K562 (cell line): ENCODE measurements around the gene ADGRA3. TPM values are rescaled to one million over a fixed set of nuclear protein-coding genes. Genes with fewer than 3 reads are reported as not detected.

Experiments used
- ATAC-seq: fragments of 200-7000 bp; cut with Tn5 transposase; 3 replicates; pipeline ENCODE4 v1.9.1; 2020; ENCODE audit warnings: moderate library complexity
- BruUV-seq: library from RNA; stranded (reverse); fragments of 400-500 nt; replicated peaks from 2 replicates; lab custom pipeline; 2021; lab: Mats Ljungman, UMichigan
- CTCF ChIA-PET: fragments of 300-600 bp; formaldehyde crosslinking; extraction: SDS; loops from one replicate; lab custom pipeline; 2021; ENCODE audit warnings: low intra/inter-chr PET ratio; lab: Yijun Ruan, JAX
- POLR2A ChIA-PET: fragments of 300-600, 350-650 bp; sonication (Branson Sonifier 250); formaldehyde crosslinking; extraction: SDS; loops from one replicate; lab custom pipeline; 2021; ENCODE audit warnings: antibody characterized with exemption, inconsistent platforms; lab: Yijun Ruan, JAX
- DNase-seq, 4 experiments: peaks; one replicate each; pipeline versions ENCODE4 v3.0.0 to v3.0.0-alpha.2; 2011 to 2018; ENCODE audit warnings: low spot score in 3 of 4, mixed read lengths in 3 of 4; ENCODE audit errors: extremely low read depth in 1 of 4
- FAIRE-seq: peaks from 2 replicates; lab custom pipeline; 2011; peaks lifted over from hg19 to GRCh38; lab: Jason Lieb, UNC
- H2AFZ ChIP-seq: 2 replicates; pipeline ENCODE4 v1.6.0; 2011; ENCODE audit warnings: low read depth, low read length, control low read depth, inconsistent platforms
- H3K27ac ChIP-seq: fragments of 200-600 bp; 3 replicates; pipeline ENCODE4 v1.8.0; 2011; ENCODE audit warnings: low read depth, mild to moderate bottlenecking, control low read depth, inconsistent platforms, low read length, moderate library complexity, mixed read lengths; ENCODE audit errors: extremely low read depth
- H3K27me3 ChIP-seq, 2 experiments: fragments of 300-600 bp in 1 of 2; 2 replicates in 1 of 2; 3 replicates in 1 of 2; pipeline versions ENCODE4 v1.6.0 to v1.8.0; 2011; ENCODE audit warnings: inconsistent platforms in 2 of 2, low read length in 2 of 2, mild to moderate bottlenecking in 1 of 2, mixed read lengths in 1 of 2, moderate library complexity in 1 of 2; ENCODE audit not compliant: control insufficient read depth in 2 of 2, insufficient read depth in 2 of 2
- H3K36me3 ChIP-seq: fragments of 300-600 bp; 3 replicates; pipeline ENCODE4 v1.8.0; 2011; ENCODE audit warnings: mild to moderate bottlenecking, low read length, inconsistent platforms; ENCODE audit not compliant: control insufficient read depth, insufficient read depth
- H3K4me1 ChIP-seq, 2 experiments: fragments of 200-600 bp in 1 of 2; replicated peaks in 1 of 2; 2 replicates in 1 of 2; 3 replicates in 1 of 2; pipeline versions ENCODE4 v1.5.1 to v1.8.0; 2011; ENCODE audit warnings: inconsistent platforms in 2 of 2, low read length in 2 of 2, mild to moderate bottlenecking in 1 of 2, mixed read lengths in 1 of 2, moderate library complexity in 1 of 2; ENCODE audit not compliant: control insufficient read depth in 2 of 2, insufficient read depth in 2 of 2
- H3K4me2 ChIP-seq: 2 replicates; pipeline ENCODE4 v1.6.1; 2011; ENCODE audit warnings: low read length, control low read depth, inconsistent platforms, mixed read lengths; ENCODE audit not compliant: insufficient read depth
- H3K4me3 ChIP-seq: fragments of 200-600 bp; sonication (generic), shearing (Covaris generic); 2 replicates; pipeline ENCODE4 v1.5.1; 2016; ENCODE audit warnings: control low read depth, inconsistent platforms
- H3K79me2 ChIP-seq: fragments of 200-600 bp; 3 replicates; pipeline ENCODE4 v1.8.0; 2011; ENCODE audit warnings: low read length, inconsistent platforms; ENCODE audit not compliant: control insufficient read depth, insufficient read depth
- H3K9ac ChIP-seq, 2 experiments: 2 replicates each; pipeline versions ENCODE4 v1.6.0 to v1.6.1; 2011; ENCODE audit warnings: low read depth in 2 of 2, low read length in 2 of 2, control low read depth in 1 of 2, inconsistent platforms in 1 of 2, mild to moderate bottlenecking in 1 of 2, mixed read lengths in 1 of 2; ENCODE audit not compliant: insufficient read depth in 1 of 2
- H3K9me1 ChIP-seq: one replicate; pipeline ENCODE4 v1.6.0; 2011; ENCODE audit warnings: inconsistent platforms, mild to moderate bottlenecking, low read length, moderate library complexity; ENCODE audit not compliant: control insufficient read depth, insufficient read depth
- H3K9me3 ChIP-seq: replicated peaks from 2 replicates; pipeline ENCODE4 v1.5.1; 2011; ENCODE audit warnings: low read depth, low read length, inconsistent platforms; ENCODE audit not compliant: control insufficient read depth, insufficient read depth
- H4K20me1 ChIP-seq: replicated peaks from 2 replicates; pipeline ENCODE4 v1.6.1; 2011; ENCODE audit warnings: low read length, inconsistent platforms, mixed read lengths; ENCODE audit not compliant: control insufficient read depth, insufficient read depth
- C11orf30 ChIP-seq: fragments of 450-650 bp; IDR thresholded peaks from 2 replicates; pipeline ENCODE4 v1.6.1; 2016; ENCODE audit warnings: low read depth, mild to moderate bottlenecking
- CAMTA2 ChIP-seq: fragments of 250-450 bp; sonication (Bioruptor Pico); conservative IDR thresholded peaks from 2 replicates; pipeline ENCODE4 v1.5.1; 2022
- CBX5 ChIP-seq: IDR thresholded peaks from 2 replicates; pipeline ENCODE4 v1.6.1; 2014; ENCODE audit warnings: low read depth, borderline replicate concordance
- CHD2 ChIP-seq: IDR thresholded peaks from 2 replicates; pipeline ENCODE4 v1.6.1; 2011; ENCODE audit warnings: low read depth, low read length
- CHD4 ChIP-seq: fragments of 200-600 bp; sonication (generic); IDR thresholded peaks from 3 replicates; pipeline ENCODE4 v1.6.1; 2012; ENCODE audit warnings: low read depth, mild to moderate bottlenecking, mixed read lengths, low read length, inconsistent platforms; ENCODE audit not compliant: insufficient read depth, insufficient replicate concordance, poor library complexity, severe bottlenecking
- ESRRB ChIP-seq: fragments of 250-450 bp; sonication (Bioruptor Pico); IDR thresholded peaks from 2 replicates; pipeline ENCODE4 v1.5.0; 2020; ENCODE audit warnings: mild to moderate bottlenecking, moderate library complexity, borderline replicate concordance
- HCFC1 ChIP-seq: IDR thresholded peaks from 2 replicates; pipeline ENCODE4 v1.6.1; 2012; ENCODE audit warnings: low read depth, low read length, improper control_type of control experiment
- NCOA2 ChIP-seq, 2 experiments: fragments of 450-650 bp; IDR thresholded peaks; 2 replicates each; pipeline ENCODE4 v1.6.1; 2018; ENCODE audit warnings: mild to moderate bottlenecking in 2 of 2, moderate library complexity in 1 of 2; ENCODE audit not compliant: partially characterized antibody in 2 of 2
- NR2C1 ChIP-seq, 2 experiments: fragments of 450-650 bp; IDR thresholded peaks; 2 replicates each; pipeline ENCODE4 v1.6.1; 2017; ENCODE audit warnings: mild to moderate bottlenecking in 2 of 2, antibody characterized with exemption in 1 of 2, inconsistent platforms in 1 of 2, missing compliant biosample characterization in 1 of 2, missing genetic modification characterization in 1 of 2
- SMARCA4 ChIP-seq: fragments of 450-650 bp; IDR thresholded peaks from 2 replicates; pipeline ENCODE4 v1.6.1; 2016
- SRSF3 ChIP-seq: fragments of 200-400 bp; formaldehyde crosslinking; IDR thresholded peaks from 2 replicates; pipeline ENCODE4 v1.6.1; 2016; ENCODE audit warnings: mild to moderate bottlenecking, low read length, moderate library complexity; ENCODE audit not compliant: insufficient read depth
- TOE1 ChIP-seq, 2 experiments: fragments of 450-650 bp in 1 of 2; sonication (generic) in 1 of 2; formaldehyde crosslinking in 1 of 2; IDR thresholded peaks; 2 replicates each; pipeline versions ENCODE4 v1.7.1 to v1.8.0; 2016 to 2022; ENCODE audit warnings: borderline replicate concordance in 2 of 2, mild to moderate bottlenecking in 2 of 2, antibody characterized with exemption in 1 of 2, inconsistent platforms in 1 of 2, low read depth in 1 of 2, missing genetic modification reagents in 1 of 2, moderate library complexity in 1 of 2
- U2AF1 ChIP-seq: fragments of 200-400 bp; formaldehyde crosslinking; optimal IDR thresholded peaks from 2 replicates; pipeline ENCODE3; 2017; ENCODE audit warnings: mild to moderate bottlenecking, low read depth, low read length, moderate library complexity
- ZBTB8A ChIP-seq: fragments of 450-650 bp; IDR thresholded peaks from 2 replicates; pipeline ENCODE4 v1.6.1; 2018; ENCODE audit warnings: mild to moderate bottlenecking, moderate library complexity; ENCODE audit not compliant: partially characterized antibody
- ZFP1 ChIP-seq: fragments of 450-650 bp; formaldehyde crosslinking; IDR thresholded peaks from 2 replicates; pipeline ENCODE4 v1.4.0; 2020; ENCODE audit warnings: mild to moderate bottlenecking, mixed read lengths
- ZKSCAN1 ChIP-seq: fragments of 150-350 bp; IDR thresholded peaks from 2 replicates; pipeline ENCODE4 v1.6.1; 2016; ENCODE audit warnings: low read depth, low read length
- WGBS: fragments of 100-300 bp; shearing (Covaris generic); methylation state at CpG from one replicate; pipeline ENCODE4 v1.1.6; 2016; ENCODE audit warnings: low coverage, mixed read lengths; ENCODE audit not compliant: insufficient coverage; ENCODE audit errors: missing lambda C conversion rate; 5-methylcytosine and 5-hydroxymethylcytosine counted together
- in situ Hi-C: fragments of 300-500 bp; cut with MboI; formaldehyde crosslinking; loops from 4 replicates; pipeline ENCODE4 v1.15.0; 2018; ENCODE audit warnings: inconsistent platforms, mixed read lengths
- intact Hi-C: fragments of 100-400 bp; cut with micrococcal nuclease; formaldehyde crosslinking; loops from 2 replicates; pipeline ENCODE4 v1.14.2; 2022
- polyA plus RNA-seq, 8 experiments: library from polyadenylated mRNA; depleted of rRNA in 4 of 8; stranded (reverse) in 5 of 8; unstranded in 3 of 8; fragments of >200 nt; fragmentation: Nextera tagmentation in 2 of 8; fragmentation: Illumina TruSeq in 1 of 8; extraction: Ambion mirVana in 2 of 8; extraction: Trizol in 1 of 8; gene quantifications; 2 replicates each; pipeline versions ENCODE4 v1.2.1 to v1.2.3, GENCODE V29; 2011 to 2014; ENCODE audit warnings: inconsistent platforms in 1 of 8, missing spikeins in 1 of 8
- total RNA-seq, 7 experiments: library from RNA; depleted of rRNA in 6 of 7; stranded (reverse); fragments of >200 nt in 6 of 7; fragmentation: Illumina TruSeq in 2 of 7; extraction: Trizol in 2 of 7; gene quantifications; 2 replicates each; pipeline versions ENCODE4 v1.2.1 to v1.2.3, GENCODE V29; 2011 to 2021; ENCODE audit warnings: low replicate concordance in 1 of 7
- TF ChIP-seq, protein P1 (sequence below): fragments of 450-650 bp; formaldehyde crosslinking; IDR thresholded peaks from 2 replicates; pipeline ENCODE4 v1.4.0; 2020; ENCODE audit warnings: mild to moderate bottlenecking, moderate library complexity
- TF ChIP-seq, protein P2 (sequence below): IDR thresholded peaks from 2 replicates; pipeline ENCODE4 v1.6.1; 2016; ENCODE audit warnings: missing genetic modification characterization, missing compliant biosample characterization

The ADGRA3 gene
- total and polyA plus RNA-seq, 9 of the 15 experiments (the other 6 are each of a cell fraction or from before 2014, with no cell fraction given): 0.06 to 2.3 (median 0.27) TPM; not detected in 3

DNA sequence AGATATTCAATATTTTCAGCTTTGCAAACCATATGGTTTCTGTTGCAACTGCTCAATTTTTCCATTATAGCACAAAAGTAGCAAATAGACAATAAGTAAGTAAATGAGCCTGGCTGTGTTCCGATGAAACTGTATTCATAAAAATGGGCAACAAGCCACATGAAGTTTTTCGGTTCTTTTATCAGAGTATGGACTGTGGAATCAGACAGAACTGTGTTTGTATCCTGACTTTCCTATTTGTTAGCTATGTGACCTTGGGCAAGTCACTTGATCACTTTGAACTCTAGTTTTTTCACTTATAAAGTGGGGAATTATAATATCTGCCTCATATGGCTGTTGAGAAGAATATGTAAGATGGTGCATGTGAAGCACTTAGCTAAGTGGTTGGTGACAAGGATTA lies 23.4 kb upstream of the ADGRA3 start:
- Histone ChIP-seq H3K4me1 (no peaks in the 10 kb centered on the region), H3K4me3 (no peak overlapping the region), H4K20me1 (no peaks in the 10 kb centered on the region), H3K9me1 (no peaks in the 10 kb centered on the region), H3K27ac (no peak overlapping the region), H3K4me2 (no peak overlapping the region), H3K9me3 (no peaks in the 10 kb centered on the region), H3K79me2 (no peaks in the 10 kb centered on the region), H3K9ac (no peak overlapping the region), H3K27me3 (no peaks in the 10 kb centered on the region), H2AFZ (no peak overlapping the region), H3K36me3 (no peaks in the 10 kb centered on the region)
- CTCF ChIA-PET: interaction anchor here (0.7 kb wide), 1 partner anchor 145 kb away, joined by 3 read pairs; no protein-coding TSS in a partner anchor
- WGBS: 0% methylated on average over 2 of the region's 2 CpGs
- ATAC-seq: no peak
- FAIRE-seq: no peak
- POLR2A ChIA-PET: no interaction called here
- DNase-seq: no peak
- no peak for TF ChIP-seq SRSF3
- no peak for TF ChIP-seq ZBTB8A
- TF ChIP-seq CBX5: no peak
- no peak for TF ChIP-seq CHD4
- TF ChIP-seq NCOA2 (IDR thresholded peaks at IDR 0.05; ENCODE audit: partially characterized antibody in 2 of 2): no peak
- TF ChIP-seq, protein P1, sequence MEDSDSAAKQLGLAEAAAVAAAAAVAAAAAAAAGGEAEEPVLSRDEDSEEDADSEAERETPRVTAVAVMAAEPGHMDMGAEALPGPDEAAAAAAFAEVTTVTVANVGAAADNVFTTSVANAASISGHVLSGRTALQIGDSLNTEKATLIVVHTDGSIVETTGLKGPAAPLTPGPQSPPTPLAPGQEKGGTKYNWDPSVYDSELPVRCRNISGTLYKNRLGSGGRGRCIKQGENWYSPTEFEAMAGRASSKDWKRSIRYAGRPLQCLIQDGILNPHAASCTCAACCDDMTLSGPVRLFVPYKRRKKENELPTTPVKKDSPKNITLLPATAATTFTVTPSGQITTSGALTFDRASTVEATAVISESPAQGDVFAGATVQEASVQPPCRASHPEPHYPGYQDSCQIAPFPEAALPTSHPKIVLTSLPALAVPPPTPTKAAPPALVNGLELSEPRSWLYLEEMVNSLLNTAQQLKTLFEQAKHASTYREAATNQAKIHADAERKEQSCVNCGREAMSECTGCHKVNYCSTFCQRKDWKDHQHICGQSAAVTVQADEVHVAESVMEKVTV (CRISPR knock-in tag): no peak
- no peak for TF ChIP-seq ZKSCAN1
- no peak for TF ChIP-seq C11orf30
- no peak for TF ChIP-seq ZFP1 (CRISPR knock-in tag)
- no peak for TF ChIP-seq NR2C1 (IDR thresholded peaks at IDR 0.05)
- TF ChIP-seq NR2C1 (tag; IDR thresholded peaks at IDR 0.05): no peak
- TF ChIP-seq HCFC1: no peak
- TF ChIP-seq TOE1 (IDR thresholded peaks at IDR 0.05; ENCODE audit: borderline replicate concordance): no peak
- no peak for TF ChIP-seq TOE1 (CRISPR knock-in tag; IDR thresholded peaks at IDR 0.05; ENCODE audit: borderline replicate concordance, low read depth)
- TF ChIP-seq SMARCA4: no peak
- no peak for TF ChIP-seq CAMTA2
- TF ChIP-seq, protein P2, sequence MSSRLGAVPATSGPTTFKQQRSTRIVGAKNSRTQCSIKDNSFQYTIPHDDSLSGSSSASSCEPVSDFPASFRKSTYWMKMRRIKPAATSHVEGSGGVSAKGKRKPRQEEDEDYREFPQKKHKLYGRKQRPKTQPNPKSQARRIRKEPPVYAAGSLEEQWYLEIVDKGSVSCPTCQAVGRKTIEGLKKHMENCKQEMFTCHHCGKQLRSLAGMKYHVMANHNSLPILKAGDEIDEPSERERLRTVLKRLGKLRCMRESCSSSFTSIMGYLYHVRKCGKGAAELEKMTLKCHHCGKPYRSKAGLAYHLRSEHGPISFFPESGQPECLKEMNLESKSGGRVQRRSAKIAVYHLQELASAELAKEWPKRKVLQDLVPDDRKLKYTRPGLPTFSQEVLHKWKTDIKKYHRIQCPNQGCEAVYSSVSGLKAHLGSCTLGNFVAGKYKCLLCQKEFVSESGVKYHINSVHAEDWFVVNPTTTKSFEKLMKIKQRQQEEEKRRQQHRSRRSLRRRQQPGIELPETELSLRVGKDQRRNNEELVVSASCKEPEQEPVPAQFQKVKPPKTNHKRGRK (tag): no peak
- no peak for TF ChIP-seq ESRRB (CRISPR knock-in tag)
- no peak for TF ChIP-seq U2AF1
- TF ChIP-seq CHD2: no peak
- in situ Hi-C loops: no loop called here
- intact Hi-C loops: no loop called here
- BruUV-seq: no TSS peak
